Ascending aorta (tissue), 2 donors: ENCODE measurements around the gene PLSCR2. TPM values are rescaled to one million over a fixed set of nuclear protein-coding genes. Genes with fewer than 3 reads are reported as not detected.

Source experiments
- DNase-seq, 2 donors: peaks; one replicate each; pipeline ENCODE4 v3.0.0-alpha.2; 2019; ENCODE audit warnings: low spot score in 2 of 2
- H3K27ac ChIP-seq, 2 donors: fragments of 200-600 bp; sonication (generic); one replicate each; pipeline ENCODE4 v1.5.1; 2016 to 2017; ENCODE audit warnings: mild to moderate bottlenecking in 1 of 2
- H3K27me3 ChIP-seq: fragments of 200-600 bp; sonication (generic); one replicate; pipeline ENCODE4 v1.5.1; 2017
- H3K36me3 ChIP-seq, 2 donors: fragments of 200-600 bp; sonication (generic); one replicate each; pipeline ENCODE4 v1.5.1; 2016
- H3K4me1 ChIP-seq, 2 donors: fragments of 200-600 bp; sonication (generic); one replicate each; pipeline ENCODE4 v1.5.1; 2016 to 2017; ENCODE audit warnings: mild to moderate bottlenecking in 1 of 2
- H3K4me3 ChIP-seq, 2 donors: fragments of 200-600 bp; sonication (generic); one replicate each; pipeline ENCODE4 v1.5.1; 2016 to 2017; ENCODE audit warnings: mild to moderate bottlenecking in 1 of 2
- H3K9me3 ChIP-seq, 2 donors: fragments of 200-600 bp; sonication (generic); one replicate each; pipeline ENCODE4 v1.5.1; 2016
- intact Hi-C: fragments of 100-400 bp; cut with DNase I; formaldehyde crosslinking; loops from one replicate; pipeline ENCODE4 v1.15.1; 2023
- total RNA-seq: library from RNA; depleted of rRNA; stranded (reverse); fragments of >200 nt; gene quantifications from one replicate; pipeline ENCODE4 v1.1.0, GENCODE V29; 2016
- TF ChIP-seq, protein P1 (sequence below), 3 experiments: fragments of 200-600 bp in 2 of 3; fragments of 450-650 bp in 1 of 3; sonication (generic) in 2 of 3; IDR thresholded peaks; one replicate each; pipeline ENCODE4 v1.5.1; 2016 to 2019; ENCODE audit warnings: antibody characterized with exemption in 3 of 3, mild to moderate bottlenecking in 1 of 3, moderate library complexity in 1 of 3

PLSCR2 gene
- total RNA-seq, 1 donor from 2014 or later, result not detected

DNA sequence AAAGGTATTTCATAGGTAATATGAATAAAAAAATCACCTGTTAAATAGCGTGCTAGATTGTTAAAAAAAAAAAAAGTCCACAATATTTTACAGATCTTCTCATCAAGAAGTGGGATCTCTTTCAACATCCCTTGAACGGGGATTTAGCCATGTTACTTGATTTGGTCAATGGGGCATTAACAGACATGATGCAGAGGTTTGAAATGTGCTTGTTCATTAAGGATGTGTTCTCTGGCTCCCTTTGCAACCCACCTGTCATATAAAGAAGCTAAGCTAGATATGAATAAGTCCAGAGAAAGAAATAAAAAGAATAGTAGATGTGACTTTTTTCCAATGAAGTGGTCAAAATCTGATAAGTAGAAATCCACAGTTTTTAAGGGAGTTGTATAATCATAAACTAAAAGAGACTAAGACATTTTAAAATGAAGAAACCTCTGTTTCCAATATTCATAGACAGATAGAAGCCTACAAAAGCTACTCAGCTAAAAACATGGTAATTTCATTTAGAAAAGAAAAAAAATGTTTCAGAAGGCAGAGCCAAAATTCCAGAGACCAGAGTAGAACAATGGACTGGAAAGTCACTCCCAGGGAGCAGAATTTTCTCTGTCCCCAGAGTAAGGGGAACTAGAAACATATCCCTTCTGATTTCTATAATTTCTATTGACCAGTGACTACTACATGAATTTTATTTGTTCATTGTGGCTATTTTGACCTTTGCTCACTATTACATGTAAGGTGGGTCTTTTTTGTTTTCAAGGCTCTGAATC is 79.2 kb downstream of the PLSCR2 start:
- no peaks in the 10 kb centered on the region for H3K36me3 ChIP-seq
- no peak overlapping the region for H3K27ac ChIP-seq
- TF ChIP-seq, protein P1, sequence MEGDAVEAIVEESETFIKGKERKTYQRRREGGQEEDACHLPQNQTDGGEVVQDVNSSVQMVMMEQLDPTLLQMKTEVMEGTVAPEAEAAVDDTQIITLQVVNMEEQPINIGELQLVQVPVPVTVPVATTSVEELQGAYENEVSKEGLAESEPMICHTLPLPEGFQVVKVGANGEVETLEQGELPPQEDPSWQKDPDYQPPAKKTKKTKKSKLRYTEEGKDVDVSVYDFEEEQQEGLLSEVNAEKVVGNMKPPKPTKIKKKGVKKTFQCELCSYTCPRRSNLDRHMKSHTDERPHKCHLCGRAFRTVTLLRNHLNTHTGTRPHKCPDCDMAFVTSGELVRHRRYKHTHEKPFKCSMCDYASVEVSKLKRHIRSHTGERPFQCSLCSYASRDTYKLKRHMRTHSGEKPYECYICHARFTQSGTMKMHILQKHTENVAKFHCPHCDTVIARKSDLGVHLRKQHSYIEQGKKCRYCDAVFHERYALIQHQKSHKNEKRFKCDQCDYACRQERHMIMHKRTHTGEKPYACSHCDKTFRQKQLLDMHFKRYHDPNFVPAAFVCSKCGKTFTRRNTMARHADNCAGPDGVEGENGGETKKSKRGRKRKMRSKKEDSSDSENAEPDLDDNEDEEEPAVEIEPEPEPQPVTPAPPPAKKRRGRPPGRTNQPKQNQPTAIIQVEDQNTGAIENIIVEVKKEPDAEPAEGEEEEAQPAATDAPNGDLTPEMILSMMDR (IDR thresholded peaks at IDR 0.05), result no peak
- no peaks in the 10 kb centered on the region for H3K9me3 ChIP-seq
- H3K4me1 ChIP-seq, result peaks cover 3 to 6% of the 10 kb centered on the region in 2 donors
- no peak overlapping the region for H3K4me3 ChIP-seq
- intact Hi-C loops, result no loop called here
- DNase-seq, result no peak
- H3K27me3 ChIP-seq, result no peaks in the 10 kb centered on the region

DNA sequence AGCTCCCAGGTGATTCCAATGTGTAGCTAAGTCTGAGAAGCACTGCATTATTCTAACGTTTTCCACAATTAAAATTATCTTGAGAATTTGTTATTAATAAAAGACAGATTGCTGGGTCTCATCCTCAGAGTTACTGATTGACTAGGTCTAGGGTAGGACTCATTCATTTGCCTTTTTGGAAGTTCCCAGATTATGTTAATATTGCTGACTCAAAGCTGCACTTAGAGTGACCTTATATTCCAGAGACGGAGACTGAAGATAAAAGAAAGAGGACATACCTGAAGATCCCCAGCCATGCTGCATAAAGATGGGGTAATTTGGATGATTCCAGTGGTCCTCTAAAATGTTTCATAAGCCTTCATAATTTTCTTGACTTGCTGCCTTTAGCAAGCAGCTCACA is 81.8 kb downstream of the PLSCR2 start:
- no peak for DNase-seq
- Histone ChIP-seq H3K4me1 (peaks cover 3 to 6% of the 10 kb centered on the region in 2 donors), H3K4me3 (no peak overlapping the region), H3K27ac (no peak overlapping the region), H3K9me3 (no peaks in the 10 kb centered on the region), H3K36me3 (no peaks in the 10 kb centered on the region), H3K27me3 (no peaks in the 10 kb centered on the region)
- TF ChIP-seq, protein P1 (IDR thresholded peaks at IDR 0.05), result no peak
- intact Hi-C loops, result no loop called here

DNA sequence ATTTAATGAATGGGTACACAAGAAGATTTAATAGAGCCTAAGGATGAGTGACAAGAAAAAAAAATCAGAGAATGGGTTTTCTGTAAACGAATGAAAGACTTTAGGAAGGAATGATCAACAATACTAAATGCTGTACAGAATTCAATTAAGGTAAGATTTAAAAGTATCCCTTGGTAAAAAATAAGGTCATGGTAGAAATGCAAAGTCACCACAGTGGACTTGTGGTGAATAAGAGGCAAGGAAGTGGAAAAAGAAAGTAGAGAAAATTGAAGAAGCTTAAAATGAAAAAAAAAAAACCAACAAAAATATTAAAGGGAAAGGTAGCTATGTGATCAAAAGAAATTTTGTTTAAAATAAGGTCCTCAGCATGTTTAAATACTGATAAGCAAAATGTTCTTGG is 82.4 kb downstream of the PLSCR2 start:
- Histone ChIP-seq H3K4me1 (peaks cover 3 to 6% of the 10 kb centered on the region in 2 donors), H3K4me3 (no peak overlapping the region), H3K27me3 (no peaks in the 10 kb centered on the region), H3K36me3 (no peaks in the 10 kb centered on the region), H3K9me3 (no peaks in the 10 kb centered on the region), H3K27ac (no peak overlapping the region)
- TF ChIP-seq, protein P1 (IDR thresholded peaks at IDR 0.05), result no peak
- no peak for DNase-seq
- intact Hi-C loops, result no loop called here

DNA sequence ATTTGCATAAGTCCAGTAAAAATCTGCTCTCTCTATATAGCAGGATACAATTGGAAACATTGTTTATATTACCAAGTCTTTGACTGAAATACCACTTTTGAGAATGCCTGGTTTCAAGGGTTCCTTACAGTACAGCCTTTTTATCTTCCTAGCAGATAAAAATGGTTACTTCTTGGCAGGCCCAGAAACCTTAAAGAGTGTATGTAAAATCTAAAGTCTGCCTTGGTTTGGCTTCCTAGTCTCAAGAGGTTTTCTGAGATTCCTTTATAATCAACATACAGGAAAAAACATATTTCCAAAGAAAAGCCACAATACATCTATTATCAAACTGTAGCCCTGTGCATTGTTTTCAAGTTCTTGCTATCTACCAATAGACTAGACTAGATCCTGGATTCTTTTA is 84.6 kb downstream of the PLSCR2 start:
- DNase-seq, result no peak
- Histone ChIP-seq H3K4me1 (no peaks in the 10 kb centered on the region), H3K27me3 (no peaks in the 10 kb centered on the region), H3K27ac (no peak overlapping the region), H3K9me3 (no peaks in the 10 kb centered on the region), H3K4me3 (no peak overlapping the region), H3K36me3 (no peaks in the 10 kb centered on the region)
- TF ChIP-seq, protein P1 (IDR thresholded peaks at IDR 0.05), result no peak
- intact Hi-C loops, result no loop called here

Other genes with a start within 250 kb of the PLSCR2 start
- gene PLSCR4, start 218.5 kb downstream of the PLSCR2 start, total RNA-seq, result 87.2 TPM
- 62.2 TPM for gene PLSCR1, start 75.0 kb upstream of the PLSCR2 start, total RNA-seq
- gene PLSCR5, start 135.8 kb upstream of the PLSCR2 start, total RNA-seq, result not detected